Type B pancreatic cell (in vitro differentiated cells): ENCODE measurements around the gene STAP2. TPM values are rescaled to one million over a fixed set of nuclear protein-coding genes. Genes with fewer than 3 reads are reported as not detected.

Experiments
- DNase-seq: peaks from one replicate; pipeline ENCODE4 v3.0.0; 2021; ENCODE audit warnings: mixed read lengths; ENCODE audit not compliant: unreplicated experiment; ENCODE audit errors: extremely low spot score
- H3K27ac Mint-ChIP-seq: 2 replicates; pipeline ENCODE4 v1.8.0; 2021; ENCODE audit warnings: mild to moderate bottlenecking, mixed read lengths
- H3K27me3 Mint-ChIP-seq: 2 replicates; pipeline ENCODE4 v1.8.0; 2021; ENCODE audit warnings: mixed read lengths
- H3K36me3 Mint-ChIP-seq: 2 replicates; pipeline ENCODE4 v1.8.0; 2021; ENCODE audit warnings: mixed read lengths
- H3K4me1 Mint-ChIP-seq: one replicate; pipeline ENCODE4 v1.8.0; 2021; ENCODE audit warnings: mixed read lengths; ENCODE audit not compliant: unreplicated experiment
- H3K4me3 Mint-ChIP-seq: 2 replicates; pipeline ENCODE4 v1.8.0; 2021; ENCODE audit warnings: mild to moderate bottlenecking, mixed read lengths
- H3K9me3 Mint-ChIP-seq: 2 replicates; pipeline ENCODE4 v1.8.0; 2021; ENCODE audit warnings: mixed read lengths
- total RNA-seq: library from RNA; stranded (reverse); gene quantifications from 2 replicates; pipeline ENCODE4 v1.2.1, GENCODE V29; 2021; ENCODE audit warnings: low replicate concordance
- TF ChIP-seq, protein P1 (sequence below): fragments of 200-600 bp; sonication (generic); conservative IDR thresholded peaks from 2 replicates; pipeline ENCODE4 v1.5.0; 2021; ENCODE audit warnings: antibody characterized with exemption, mild to moderate bottlenecking

The STAP2 gene
- total RNA-seq, 1 donor from 2014 or later: 42.5 TPM

DNA sequence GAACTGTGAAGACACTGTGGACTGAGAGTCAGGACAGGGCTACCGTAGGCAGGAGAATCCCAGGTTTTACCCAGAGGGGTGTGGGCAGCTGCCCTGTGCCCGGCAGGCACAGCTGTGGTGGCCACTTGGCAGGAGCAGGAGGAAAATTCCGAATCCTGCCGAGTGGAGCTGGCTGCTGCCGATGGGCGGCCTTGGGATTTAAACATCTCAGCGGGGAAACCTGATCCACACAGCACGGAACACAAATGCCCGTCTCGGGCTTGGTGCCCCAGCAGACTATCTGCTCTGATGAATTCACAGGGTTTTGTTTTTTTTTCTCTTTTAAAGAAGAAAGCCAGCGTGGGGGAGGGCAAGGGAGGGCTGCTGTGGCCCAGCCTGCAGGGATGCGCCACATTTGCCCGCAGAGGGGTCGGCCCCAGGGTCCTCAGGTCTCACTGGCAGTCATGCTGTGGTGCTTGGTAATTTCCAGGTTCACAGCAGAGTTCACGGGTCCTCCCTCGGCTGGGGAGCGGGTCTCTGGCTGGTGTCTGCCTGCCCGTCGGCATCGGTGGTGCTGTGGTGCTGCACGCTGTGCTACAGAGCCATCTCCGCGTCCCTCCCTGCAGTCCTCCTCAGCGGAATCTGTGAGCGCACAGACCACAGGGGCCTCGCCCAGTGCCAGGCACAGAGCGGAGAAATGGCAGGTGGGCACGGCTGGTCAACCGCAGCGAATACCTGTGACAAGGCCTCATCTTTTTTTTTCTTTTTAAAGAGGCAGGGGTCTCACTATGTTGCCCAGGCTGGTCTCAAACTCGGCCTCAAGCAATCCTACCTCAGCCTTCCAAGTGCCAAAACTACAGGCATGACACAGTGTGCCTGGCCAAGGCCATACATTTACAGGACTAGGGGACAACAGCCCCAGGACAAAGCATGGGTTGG is 32.9 kb upstream of the STAP2 start:
- TF ChIP-seq, protein P1, sequence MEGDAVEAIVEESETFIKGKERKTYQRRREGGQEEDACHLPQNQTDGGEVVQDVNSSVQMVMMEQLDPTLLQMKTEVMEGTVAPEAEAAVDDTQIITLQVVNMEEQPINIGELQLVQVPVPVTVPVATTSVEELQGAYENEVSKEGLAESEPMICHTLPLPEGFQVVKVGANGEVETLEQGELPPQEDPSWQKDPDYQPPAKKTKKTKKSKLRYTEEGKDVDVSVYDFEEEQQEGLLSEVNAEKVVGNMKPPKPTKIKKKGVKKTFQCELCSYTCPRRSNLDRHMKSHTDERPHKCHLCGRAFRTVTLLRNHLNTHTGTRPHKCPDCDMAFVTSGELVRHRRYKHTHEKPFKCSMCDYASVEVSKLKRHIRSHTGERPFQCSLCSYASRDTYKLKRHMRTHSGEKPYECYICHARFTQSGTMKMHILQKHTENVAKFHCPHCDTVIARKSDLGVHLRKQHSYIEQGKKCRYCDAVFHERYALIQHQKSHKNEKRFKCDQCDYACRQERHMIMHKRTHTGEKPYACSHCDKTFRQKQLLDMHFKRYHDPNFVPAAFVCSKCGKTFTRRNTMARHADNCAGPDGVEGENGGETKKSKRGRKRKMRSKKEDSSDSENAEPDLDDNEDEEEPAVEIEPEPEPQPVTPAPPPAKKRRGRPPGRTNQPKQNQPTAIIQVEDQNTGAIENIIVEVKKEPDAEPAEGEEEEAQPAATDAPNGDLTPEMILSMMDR: no peak
- Mint-ChIP-seq H3K9me3 (no peaks in the 10 kb centered on the region), H3K27me3 (no peaks in the 10 kb centered on the region), H3K36me3 (peaks cover 3% of the 10 kb centered on the region), H3K4me3 (no peak overlapping the region), H3K27ac (peak overlapping the region; percentile 78), H3K4me1 (peaks cover 35% of the 10 kb centered on the region)
- no peak for DNase-seq

DNA sequence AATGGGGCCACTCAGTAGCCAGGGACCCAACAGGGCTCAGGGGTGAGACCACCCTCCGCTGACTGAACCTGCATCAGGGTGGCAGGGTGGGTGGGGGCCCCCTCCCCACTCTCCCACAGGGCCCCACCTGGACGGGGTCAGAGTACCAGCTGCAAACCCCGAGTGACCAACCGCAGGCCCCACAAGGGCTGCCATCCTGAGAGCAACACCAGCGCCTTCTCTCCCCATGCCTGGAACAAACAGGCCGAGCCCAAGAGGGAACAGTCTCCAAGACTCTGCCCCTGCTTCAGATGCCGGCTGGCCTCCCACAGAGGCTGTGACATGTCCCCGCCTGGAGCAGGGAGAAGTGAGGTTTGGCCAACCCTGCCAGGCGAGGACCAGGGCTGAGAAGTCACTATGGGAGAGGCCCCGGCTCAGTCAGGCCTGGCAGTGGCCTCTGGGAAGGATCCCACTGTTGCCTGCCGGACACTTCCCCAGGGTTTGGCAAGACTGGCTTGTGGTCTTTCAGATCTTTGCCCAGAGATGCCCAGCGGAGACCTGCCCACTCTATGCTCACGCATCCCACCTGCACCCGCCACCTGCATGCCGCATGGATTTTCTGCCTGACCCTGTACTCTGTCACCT is 31.9 kb upstream of the STAP2 start:
- Mint-ChIP-seq H3K36me3 (no peaks in the 10 kb centered on the region), H3K4me3 (no peak overlapping the region), H3K27ac (peak overlapping the region; percentile 78), H3K27me3 (no peaks in the 10 kb centered on the region), H3K9me3 (no peaks in the 10 kb centered on the region), H3K4me1 (peaks cover 25% of the 10 kb centered on the region)
- TF ChIP-seq, protein P1: no peak
- no peak for DNase-seq

DNA sequence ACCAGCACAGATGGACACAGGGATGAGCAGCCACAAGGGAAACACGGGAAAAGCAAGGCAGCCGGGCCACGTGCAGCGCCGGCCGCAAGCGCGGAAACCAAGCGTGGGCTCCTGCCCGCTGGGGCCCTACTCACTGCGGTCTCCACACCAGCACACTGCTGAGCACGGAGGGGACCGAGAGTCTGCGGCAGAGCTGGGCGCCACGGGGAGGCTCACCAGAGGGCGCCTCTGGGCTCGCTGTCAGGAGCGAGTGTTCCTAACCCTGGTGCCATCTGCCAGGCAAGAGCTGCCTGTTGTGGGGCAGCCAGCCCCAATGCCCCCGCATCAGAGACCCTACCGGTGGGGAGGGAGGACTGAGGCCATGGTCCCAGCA is 31.2 kb upstream of the STAP2 start:
- TF ChIP-seq, protein P1: peak; percentile 46
- peak overlapping the region; percentile 53 for H3K27ac Mint-ChIP-seq

DNA sequence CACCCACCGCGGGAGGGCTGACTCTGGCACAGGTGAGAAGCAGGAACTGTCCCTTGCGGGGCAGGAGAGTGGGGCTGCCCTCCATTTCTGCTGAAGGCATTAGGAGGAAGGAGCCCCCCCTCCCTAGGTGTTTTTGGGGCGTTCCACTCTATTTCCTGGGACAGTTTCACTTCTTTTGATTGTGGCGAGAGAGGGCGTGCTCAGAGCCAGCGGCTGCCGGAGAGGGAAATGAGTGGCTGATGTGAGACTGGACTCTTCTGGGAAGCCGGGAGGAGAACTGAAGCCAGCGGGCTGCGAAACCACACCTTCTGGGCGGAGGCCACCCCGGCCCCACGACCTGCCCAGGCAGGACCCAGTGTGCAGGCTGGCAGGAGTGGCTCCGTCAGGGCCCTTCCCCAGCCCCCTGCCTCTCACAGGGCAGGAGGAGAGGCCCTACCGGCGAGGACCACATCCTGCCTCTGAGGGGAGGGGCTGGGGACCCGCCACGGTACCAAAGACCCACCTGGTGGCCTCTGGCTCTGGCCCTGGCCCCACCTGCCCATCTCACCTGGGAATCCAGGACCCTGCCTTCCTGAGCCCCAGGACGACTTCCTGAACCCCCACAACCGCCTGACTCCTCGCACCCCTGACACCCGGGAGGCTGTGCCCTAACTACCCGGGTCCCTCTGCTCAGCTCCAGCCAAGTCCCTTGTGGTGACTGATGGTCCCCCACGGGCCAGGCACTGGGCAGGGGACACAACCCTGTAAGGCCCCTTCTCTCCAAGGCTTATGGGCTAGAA is 30.7 kb upstream of the STAP2 start:
- peak overlapping the region; percentile 89 for H3K27ac Mint-ChIP-seq
- no peaks in the 10 kb centered on the region for H3K27me3 Mint-ChIP-seq
- H3K4me1 Mint-ChIP-seq: peaks cover 22% of the 10 kb centered on the region
- no peak for DNase-seq
- TF ChIP-seq, protein P1: no peak
- no peaks in the 10 kb centered on the region for H3K36me3 Mint-ChIP-seq
- peak overlapping the region; percentile 70 for H3K4me3 Mint-ChIP-seq
- H3K9me3 Mint-ChIP-seq: no peaks in the 10 kb centered on the region

More for the DNA sequence above, 31.2 kb upstream of the STAP2 start:
- Mint-ChIP-seq H3K4me3 (no peak overlapping the region), H3K9me3 (no peaks in the 10 kb centered on the region), H3K27me3 (no peaks in the 10 kb centered on the region), H3K4me1 (peaks cover 22% of the 10 kb centered on the region), H3K36me3 (no peaks in the 10 kb centered on the region)
- no peak for DNase-seq

DNA sequence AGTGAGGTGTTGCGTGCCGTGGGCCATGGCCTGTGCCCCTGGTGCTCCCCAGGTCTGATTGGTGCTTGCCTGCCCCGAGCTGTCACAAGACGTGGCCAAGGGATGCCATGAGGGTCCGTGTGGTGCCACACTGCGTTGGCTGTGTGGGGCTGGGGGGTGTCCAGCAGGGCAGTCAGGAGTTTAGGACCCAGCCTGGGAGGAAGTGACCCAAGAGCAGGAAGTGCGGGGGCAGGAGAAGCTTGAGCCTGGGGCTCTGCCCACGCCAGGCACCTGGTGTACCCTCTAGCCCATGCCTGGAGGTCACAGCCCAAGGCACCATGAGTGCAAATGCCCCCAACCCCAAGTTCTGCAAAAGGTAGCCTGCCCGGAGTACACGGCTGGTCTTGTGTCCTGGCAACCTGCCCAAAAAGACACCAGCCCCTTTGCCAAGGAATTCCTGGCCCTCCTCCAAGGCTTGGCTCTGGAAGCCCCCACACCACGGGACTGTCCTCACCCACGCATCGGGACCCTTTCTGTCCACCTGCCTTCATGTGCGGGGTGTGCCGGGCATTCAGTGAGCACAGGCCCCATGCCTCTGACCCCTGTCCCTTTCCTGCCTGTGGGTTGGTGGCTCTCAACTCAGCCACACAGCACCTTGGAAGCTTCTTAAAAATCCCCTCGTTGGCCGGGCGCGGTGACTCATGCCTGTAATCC is 29.6 kb upstream of the STAP2 start:
- TF ChIP-seq, protein P1: no peak
- Mint-ChIP-seq H3K9me3 (no peaks in the 10 kb centered on the region), H3K36me3 (no peaks in the 10 kb centered on the region), H3K4me1 (peaks cover 17% of the 10 kb centered on the region), H3K27ac (peak overlapping the region; percentile 89), H3K27me3 (no peaks in the 10 kb centered on the region), H3K4me3 (no peak overlapping the region)
- DNase-seq: no peak
